HG03103 (cell line): ENCODE data around the gene CNOT2.

Experiments
- ATAC-seq: cut with Tn5 transposase; IDR thresholded peaks from one replicate; pipeline ENCODE4 v1.9.1; 2021; ENCODE audit warnings: low read depth; ENCODE audit not compliant: unreplicated experiment

Gene CNOT2, protein sequence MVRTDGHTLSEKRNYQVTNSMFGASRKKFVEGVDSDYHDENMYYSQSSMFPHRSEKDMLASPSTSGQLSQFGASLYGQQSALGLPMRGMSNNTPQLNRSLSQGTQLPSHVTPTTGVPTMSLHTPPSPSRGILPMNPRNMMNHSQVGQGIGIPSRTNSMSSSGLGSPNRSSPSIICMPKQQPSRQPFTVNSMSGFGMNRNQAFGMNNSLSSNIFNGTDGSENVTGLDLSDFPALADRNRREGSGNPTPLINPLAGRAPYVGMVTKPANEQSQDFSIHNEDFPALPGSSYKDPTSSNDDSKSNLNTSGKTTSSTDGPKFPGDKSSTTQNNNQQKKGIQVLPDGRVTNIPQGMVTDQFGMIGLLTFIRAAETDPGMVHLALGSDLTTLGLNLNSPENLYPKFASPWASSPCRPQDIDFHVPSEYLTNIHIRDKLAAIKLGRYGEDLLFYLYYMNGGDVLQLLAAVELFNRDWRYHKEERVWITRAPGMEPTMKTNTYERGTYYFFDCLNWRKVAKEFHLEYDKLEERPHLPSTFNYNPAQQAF

DNA sequence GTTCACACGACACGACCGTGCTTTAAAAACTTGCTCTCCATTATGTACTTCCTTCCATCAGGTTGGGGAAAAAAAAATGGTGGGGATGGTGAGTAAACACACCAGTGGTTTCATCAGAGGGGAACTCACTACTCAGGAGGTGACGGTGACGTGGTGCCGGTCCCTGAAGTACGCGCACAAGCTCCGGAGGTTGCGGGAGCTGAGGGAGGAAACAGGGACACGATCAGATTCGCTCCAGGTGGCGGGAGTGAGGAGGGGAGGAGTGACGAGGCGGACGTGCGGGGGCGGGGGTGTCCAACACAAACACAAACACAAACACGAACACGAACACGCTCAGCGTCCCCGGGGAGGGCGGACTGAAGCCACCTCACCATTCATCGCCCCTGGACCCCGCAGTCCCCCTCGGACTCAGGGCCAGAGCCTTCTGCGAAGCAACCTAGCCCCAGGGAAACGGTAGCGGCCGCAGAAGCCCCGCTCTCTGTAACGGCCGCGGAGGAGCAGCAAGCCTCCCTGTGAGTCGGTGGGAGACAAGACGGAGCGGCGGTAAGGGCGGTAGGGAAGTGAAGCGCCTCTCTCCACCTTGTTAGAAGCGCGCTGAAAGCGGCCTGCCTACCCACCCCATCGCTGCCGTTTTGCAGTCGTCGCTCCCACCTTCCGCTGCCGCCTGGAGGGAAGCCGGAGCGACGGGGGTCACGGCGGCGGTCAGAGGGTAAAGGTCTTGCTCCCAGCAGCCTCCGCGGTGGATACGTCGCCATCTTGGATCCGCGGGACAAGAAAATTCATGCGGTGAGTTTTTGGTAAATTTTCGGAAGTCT is at the start of gene CNOT2:
Gene CNOT2, plus strand, starts transcription at position 739 of the 815 bp plus-strand sequence. CDS start 34,794 bp downstream, outside the sequence.
- ATAC-seq = peak; percentile 59

DNA sequence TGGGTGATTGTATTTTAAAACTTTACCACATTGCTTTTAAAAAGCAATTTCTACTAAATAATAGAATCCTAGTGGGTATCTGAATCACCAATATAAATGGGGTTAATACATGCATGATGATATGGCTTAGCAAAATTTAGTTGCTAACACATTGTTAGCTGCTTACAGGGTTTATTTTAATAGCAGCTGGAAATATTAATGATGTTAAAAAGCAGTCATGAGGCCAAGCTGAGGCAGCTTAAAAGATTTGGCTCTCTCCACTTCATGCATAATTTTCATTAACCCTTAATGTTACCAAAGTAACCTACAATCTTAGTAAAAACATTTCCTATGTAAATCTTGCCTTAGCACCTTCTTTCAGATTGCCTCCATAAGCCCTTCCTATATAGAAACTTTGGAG is 49.2 kb upstream of the CNOT2 start:
- ATAC-seq = no peak

DNA sequence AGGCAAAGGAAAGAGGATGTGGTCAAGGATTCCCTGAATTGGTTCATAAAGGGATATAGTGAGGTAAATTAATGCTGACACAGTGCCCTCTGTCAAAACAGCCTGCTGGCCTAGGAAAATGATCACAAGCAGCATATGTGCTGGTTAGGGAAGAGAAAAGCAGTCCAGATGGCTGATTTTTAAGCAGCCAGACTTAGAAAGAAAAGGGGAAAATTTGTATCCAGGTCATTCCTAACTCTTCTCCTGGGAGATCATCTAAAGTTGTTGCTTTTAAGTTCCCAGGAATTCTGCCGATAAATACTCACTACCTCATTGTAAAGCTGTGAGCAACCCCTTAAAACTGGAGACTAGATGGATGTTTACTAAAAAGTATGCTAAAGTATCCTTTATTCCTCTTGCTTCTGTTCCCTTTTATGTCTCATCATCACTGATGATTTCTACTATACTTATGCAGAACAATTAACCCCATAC is 46.4 kb upstream of the CNOT2 start:
- no peak for ATAC-seq

GRCh38 chr12:70197345-70197744 is 45.9 kb upstream of the CNOT2 start:
- no peak for ATAC-seq

DNA sequence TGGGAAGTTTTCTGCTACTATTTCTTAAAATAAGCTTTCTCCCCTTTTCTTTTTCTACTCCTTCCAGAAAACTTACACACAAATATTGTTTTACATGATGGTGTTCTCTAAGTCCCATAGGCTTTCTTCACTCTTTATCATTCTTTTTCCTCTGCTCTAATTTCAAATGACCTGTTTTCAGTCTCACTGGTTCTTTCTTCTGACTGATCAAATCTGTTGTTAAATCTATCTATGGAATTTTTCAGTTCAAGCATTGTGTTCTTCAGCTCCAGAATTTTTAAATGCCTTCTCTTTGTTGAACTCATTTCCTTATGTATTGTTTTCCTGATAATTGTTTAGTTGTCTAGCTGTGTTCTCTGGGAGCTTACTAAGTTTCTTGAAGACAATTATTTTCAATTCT is 29.5 kb upstream of the CNOT2 start:
- no peak for ATAC-seq

DNA sequence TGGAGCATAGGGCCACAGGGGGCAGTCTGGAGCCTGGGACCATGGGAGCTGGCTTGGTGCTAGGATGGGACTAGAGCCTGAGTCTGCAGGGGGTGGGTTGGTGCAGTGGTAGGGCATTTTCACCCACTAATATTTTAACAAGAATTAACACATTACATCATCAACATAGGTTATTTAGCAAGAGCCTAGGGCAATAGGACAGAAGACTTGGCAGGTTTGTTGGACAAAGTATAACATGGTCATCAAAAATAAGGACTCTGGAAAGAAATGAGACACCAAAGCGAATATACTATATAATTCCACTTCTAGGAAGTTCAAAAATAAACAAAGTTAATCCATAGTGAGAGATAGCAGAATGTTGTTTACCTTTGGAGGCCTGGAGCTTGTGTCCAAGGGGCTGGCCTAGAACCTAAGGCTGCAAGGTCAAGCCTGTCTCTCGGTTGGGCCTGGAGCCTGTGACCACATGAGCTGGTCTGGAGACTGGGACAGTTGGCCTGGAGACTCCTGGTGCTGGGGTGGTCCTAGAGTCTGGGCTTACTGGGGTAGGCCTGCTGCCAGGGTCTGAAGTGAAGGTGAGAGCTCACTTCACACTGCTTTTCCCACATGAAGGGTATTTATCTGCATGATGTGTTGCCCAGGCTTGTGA is 28.1 kb upstream of the CNOT2 start:
- ATAC-seq = no peak

GRCh38 chr12:70217416-70217815 is 25.8 kb upstream of the CNOT2 start:
- ATAC-seq = no peak

GRCh38 chr12:70221626-70222025 is 21.6 kb upstream of the CNOT2 start:
- ATAC-seq = no peak

GRCh38 chr12:70227911-70228310 is 15.3 kb upstream of the CNOT2 start:
- no peak for ATAC-seq

- ATAC-seq = no peak
Observed at GRCh38 chr12:70230934-70231606, 12.2 kb upstream of the CNOT2 start.

DNA sequence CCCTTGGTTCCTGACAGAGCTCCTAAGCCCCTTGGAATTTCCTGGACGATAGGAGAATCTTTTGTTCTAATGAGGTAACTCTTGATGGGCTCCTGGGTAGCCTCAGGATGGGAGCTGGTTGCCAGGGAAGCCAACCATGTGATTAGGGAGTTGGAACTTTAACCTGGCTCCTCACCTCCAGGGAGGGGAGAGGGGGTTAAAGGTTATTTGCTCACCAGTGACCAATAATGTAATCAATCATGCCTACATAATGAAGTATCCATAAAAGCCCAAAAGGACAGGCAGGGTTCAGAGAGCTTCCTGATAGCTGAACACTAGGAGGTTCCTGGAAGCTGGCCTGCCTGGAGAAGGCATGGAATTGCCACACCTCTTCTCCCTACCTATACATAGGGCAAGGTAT is 6.2 kb upstream of the CNOT2 start:
- ATAC-seq = no peak

- ATAC-seq = no peak
Observed at GRCh38 chr12:70240673-70241072, 2.6 kb upstream of the CNOT2 start.

- ATAC-seq = no peak
Observed at GRCh38 chr12:70241845-70242244, 1.4 kb upstream of the CNOT2 start.

GRCh38 chr12:70243510-70244371 is 508 bp downstream of the CNOT2 start:
- ATAC-seq = peak; percentile 35

GRCh38 chr12:70244409-70244808 is 1.2 kb downstream of the CNOT2 start:
- ATAC-seq = no peak

DNA sequence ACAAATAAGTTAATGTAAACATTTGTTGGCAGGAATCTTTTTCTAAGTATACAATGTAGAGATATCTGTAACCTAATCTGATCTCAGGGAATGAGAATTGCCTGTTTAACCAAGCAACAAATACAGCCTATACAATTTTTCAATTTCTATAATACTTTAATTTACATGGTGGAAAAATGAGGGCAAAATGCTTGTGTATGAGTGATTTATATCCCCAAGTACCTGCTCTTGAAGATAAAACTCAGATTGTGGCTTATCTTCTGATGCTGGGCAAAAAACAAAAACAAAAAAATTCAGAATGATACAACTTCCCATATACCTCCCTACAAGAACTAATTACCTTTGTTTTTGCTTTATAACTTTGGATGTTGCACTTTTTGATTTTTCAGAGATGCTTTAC is 2.2 kb downstream of the CNOT2 start:
- no peak for ATAC-seq

- ATAC-seq = no peak
Observed at GRCh38 chr12:70246580-70246979, 3.3 kb downstream of the CNOT2 start.

DNA sequence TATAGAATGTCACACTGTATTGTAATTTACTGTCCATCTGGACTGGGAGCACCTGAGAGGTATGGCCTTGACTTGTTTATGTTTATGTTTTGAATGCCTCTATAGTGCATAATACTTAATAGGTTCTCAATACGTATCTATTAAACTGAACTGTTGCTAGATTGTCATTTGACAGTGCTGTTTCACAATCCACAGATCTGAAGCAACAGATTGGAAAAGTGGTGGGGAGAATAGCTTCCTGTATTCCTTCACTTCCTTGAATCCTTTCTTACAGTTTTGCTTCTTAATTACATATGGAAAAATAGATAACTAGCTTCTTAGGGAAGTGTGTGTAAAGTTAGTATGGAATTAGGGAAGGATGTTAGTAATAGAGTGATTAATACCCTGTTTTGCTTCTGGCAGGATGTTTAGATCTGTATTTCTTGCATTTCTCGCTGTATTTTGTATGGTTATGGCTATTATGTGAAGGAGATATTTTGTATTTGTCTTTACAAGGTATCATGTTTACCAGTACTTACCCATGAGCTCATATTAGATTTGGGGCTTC is 4.5 kb downstream of the CNOT2 start:
- no peak for ATAC-seq

DNA sequence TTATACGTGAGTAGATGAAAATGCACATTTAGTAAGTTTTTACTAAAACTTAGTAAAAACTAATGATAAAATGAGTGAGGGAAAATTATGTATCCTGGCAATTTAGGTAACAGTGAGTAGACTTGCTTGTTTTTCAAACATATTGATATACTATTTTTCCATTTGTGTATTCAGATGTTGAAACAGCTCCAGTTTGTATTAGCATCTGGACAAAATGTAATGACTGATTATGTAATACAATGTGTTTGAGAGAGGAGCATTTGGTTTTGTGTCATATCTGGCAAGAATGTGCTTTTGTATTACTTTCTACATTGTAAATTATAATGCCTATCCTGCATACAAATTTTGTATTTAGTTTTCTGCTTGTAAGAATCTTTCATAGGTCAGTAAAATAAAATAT is 5.6 kb downstream of the CNOT2 start:
- no peak for ATAC-seq
